Testis (tissue), 3 donors: ENCODE measurements around the gene TLX2. TPM values are rescaled to one million over a fixed set of nuclear protein-coding genes. Genes with fewer than 3 reads are reported as not detected.

Source experiments
- DNase-seq: peaks from one replicate; pipeline ENCODE4 v3.0.0-alpha.2; 2019
- H3K27ac ChIP-seq, 2 donors: fragments of 200-600 bp; sonication (generic); one replicate each; pipeline ENCODE4 v1.5.1; 2019
- H3K27me3 ChIP-seq: fragments of 200-600 bp; sonication (generic); one replicate; pipeline ENCODE4 v1.5.1; 2019
- H3K36me3 ChIP-seq: fragments of 200-600 bp; sonication (generic); one replicate; pipeline ENCODE4 v1.5.1; 2017; ENCODE audit warnings: low read depth; ENCODE audit errors: missing control alignments
- H3K4me1 ChIP-seq: fragments of 200-600 bp; sonication (generic); one replicate; pipeline ENCODE4 v1.5.1; 2019
- H3K4me3 ChIP-seq, 2 donors: fragments of 200-600 bp; sonication (generic); one replicate each; pipeline ENCODE4 v1.5.1; 2017 to 2019
- H3K9me3 ChIP-seq: fragments of 200-600 bp; sonication (generic); one replicate; pipeline ENCODE4 v1.5.1; 2017
- POLR2A ChIP-seq: fragments of 450-650 bp; IDR thresholded peaks from one replicate; pipeline ENCODE4 v1.6.1; 2017; ENCODE audit warnings: antibody characterized with exemption, mild to moderate bottlenecking, moderate library complexity
- WGBS, 2 donors: methylation state at CpG; one replicate each; pipeline ENCODE4 v1.1.5; 2018; 5-methylcytosine and 5-hydroxymethylcytosine counted together
- intact Hi-C: fragments of 100-400 bp; cut with DNase I; formaldehyde crosslinking; loops from one replicate; pipeline ENCODE4 v1.15.1; 2023; ENCODE audit warnings: low total_unique reads
- polyA plus RNA-seq: library from polyadenylated mRNA; stranded (reverse); fragments of 350-450 nt; fragmentation: Illumina TruSeq; extraction: RNeasy Lipid Tissue Mini Kit (QIAGEN cat#74804); gene quantifications from one replicate; pipeline ENCODE4 v1.2.3, GENCODE V29; 2014; ENCODE audit warnings: low read depth, low replicate concordance; ENCODE audit not compliant: insufficient read depth
- total RNA-seq, 2 donors: library from RNA; depleted of rRNA; stranded (reverse); fragments of >200 nt; gene quantifications; one replicate each; pipeline ENCODE4 v1.2.3, GENCODE V29; 2016
- TF ChIP-seq, protein P1 (sequence below), 3 experiments: fragments of 450-650 bp in 2 of 3; fragments of 200-600 bp in 1 of 3; sonication (generic) in 1 of 3; IDR thresholded peaks; one replicate each; pipeline ENCODE4 v1.5.1; 2016 to 2019; ENCODE audit warnings: antibody characterized with exemption in 3 of 3, mild to moderate bottlenecking in 2 of 3, moderate library complexity in 1 of 3

Gene TLX2
- total and polyA plus RNA-seq, 3 donors from 2014 or later, result 1.1 to 4.5 (median 1.3) TPM

- Histone ChIP-seq H3K9me3 (no peaks in the 10 kb centered on the region), H3K4me1 (peaks cover 18% of the 10 kb centered on the region), H3K4me3 (peak overlapping the region; percentile 39 to 51), H3K27me3 (no peaks in the 10 kb centered on the region), H3K27ac (no peak overlapping the region), H3K36me3 (peaks cover 4% of the 10 kb centered on the region)
- DNase-seq, result no peak
- TF ChIP-seq POLR2A, result no peak
- TF ChIP-seq, protein P1, sequence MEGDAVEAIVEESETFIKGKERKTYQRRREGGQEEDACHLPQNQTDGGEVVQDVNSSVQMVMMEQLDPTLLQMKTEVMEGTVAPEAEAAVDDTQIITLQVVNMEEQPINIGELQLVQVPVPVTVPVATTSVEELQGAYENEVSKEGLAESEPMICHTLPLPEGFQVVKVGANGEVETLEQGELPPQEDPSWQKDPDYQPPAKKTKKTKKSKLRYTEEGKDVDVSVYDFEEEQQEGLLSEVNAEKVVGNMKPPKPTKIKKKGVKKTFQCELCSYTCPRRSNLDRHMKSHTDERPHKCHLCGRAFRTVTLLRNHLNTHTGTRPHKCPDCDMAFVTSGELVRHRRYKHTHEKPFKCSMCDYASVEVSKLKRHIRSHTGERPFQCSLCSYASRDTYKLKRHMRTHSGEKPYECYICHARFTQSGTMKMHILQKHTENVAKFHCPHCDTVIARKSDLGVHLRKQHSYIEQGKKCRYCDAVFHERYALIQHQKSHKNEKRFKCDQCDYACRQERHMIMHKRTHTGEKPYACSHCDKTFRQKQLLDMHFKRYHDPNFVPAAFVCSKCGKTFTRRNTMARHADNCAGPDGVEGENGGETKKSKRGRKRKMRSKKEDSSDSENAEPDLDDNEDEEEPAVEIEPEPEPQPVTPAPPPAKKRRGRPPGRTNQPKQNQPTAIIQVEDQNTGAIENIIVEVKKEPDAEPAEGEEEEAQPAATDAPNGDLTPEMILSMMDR (IDR thresholded peaks at IDR 0.05), result no peak
- WGBS, 2 donors, result 12 to 13% methylated on average over 31 to 32 of the region's 32 CpGs
- intact Hi-C loops, result no loop called here
Observed at GRCh38 chr2:74502147-74502719, 12.0 kb upstream of the TLX2 start.

DNA sequence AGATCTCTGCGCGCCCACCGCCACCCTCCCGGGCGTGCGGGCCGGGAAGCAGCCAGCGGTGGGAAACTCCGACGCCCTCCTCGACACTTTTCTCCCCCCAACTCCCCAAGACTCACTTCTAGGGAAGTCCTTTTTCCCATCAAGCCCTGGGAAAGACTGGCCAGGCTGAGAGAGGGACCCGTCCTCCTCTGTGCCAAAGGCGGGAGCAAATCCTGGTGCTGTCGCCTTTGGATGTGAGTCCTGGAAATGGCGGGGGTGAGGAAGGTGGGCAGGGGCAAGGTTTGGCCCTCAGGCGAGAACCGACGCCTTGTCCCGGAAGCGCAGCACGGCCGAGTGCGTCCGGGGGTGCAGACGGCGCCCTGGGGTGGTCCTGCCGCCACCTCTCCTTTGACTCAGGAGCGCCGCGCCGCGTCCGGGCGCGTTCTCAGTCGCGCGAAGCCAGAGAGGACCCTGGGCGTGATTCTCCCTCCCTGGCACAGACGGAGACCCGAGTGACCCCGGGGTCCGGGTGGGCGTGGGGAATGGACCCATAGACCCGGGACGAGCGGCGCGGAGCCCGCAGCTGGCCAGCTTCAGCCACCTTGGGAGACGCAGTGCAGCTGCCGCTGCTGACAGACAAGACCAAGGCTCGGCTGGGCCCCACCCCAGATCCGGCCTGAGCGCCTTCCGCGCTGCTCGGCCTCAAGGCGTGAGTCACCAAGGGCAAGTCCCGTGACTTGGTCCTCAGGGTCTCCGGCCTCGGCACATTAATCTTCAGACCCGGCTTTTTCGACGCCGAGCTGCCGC lies 11.3 kb upstream of the TLX2 start:
- no peaks in the 10 kb centered on the region for H3K27me3 ChIP-seq
- H3K27ac ChIP-seq, result no peak overlapping the region
- H3K4me3 ChIP-seq, result peak overlapping the region; percentile 39 to 51
- peaks cover 13% of the 10 kb centered on the region for H3K4me1 ChIP-seq
- no peaks in the 10 kb centered on the region for H3K9me3 ChIP-seq
- 1 to 3% methylated on average over 20 to 65 of the region's 67 CpGs for WGBS, 2 donors
- peaks cover 4% of the 10 kb centered on the region for H3K36me3 ChIP-seq
- intact Hi-C loops, result no loop called here
- peak; percentile 64 for DNase-seq
- no peak for TF ChIP-seq POLR2A
- TF ChIP-seq, protein P1 (IDR thresholded peaks at IDR 0.05), result no peak

DNA sequence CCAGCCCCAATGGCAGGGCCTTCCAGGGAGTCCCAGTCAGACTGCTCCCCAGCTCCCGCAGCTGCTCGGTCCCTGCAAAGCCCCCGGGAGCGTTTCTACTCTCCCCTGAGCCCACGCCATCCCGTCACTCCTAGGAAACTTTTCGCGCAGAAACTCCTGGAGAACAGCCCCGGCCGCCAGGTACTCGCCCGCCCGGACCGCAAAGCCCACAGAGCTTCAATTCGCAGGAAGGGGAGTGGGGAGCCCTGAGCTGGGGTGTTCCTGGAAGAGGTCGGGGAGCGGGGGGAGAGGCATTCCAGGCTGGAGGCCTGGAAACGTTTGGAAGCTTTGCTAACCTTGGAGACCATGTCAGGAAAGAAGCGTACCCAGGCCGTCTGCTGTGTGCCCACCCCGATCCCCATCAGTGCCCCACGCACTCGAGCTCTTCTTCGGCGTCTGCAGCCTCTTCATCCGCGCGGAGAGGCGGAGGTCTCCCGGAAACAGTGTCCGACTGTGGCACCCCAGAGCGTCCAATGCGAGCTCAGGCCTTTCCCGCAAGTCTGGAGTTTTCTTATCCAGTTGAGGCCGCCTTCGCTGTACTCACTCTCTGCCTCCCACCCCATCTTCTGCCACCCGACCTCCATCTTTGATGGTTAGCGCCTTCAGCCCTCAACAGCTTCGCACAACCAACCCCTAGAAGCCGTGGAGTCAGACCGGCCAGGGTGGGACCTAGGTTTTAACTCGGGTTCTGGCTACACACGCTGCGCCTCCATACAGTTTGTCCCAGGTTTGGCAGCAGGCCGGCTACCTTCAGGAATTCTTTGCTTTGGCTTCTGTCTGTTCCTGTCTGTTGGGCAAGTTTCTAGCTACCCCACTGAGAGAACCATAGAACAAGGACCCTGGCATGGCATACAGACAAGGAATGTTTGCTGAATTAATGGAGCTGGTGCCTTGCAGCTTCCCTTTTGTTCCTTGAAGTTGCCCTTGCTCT lies 10.5 kb upstream of the TLX2 start:
- intact Hi-C loops, result no loop called here
- Histone ChIP-seq H3K36me3 (peaks cover 4% of the 10 kb centered on the region), H3K27me3 (no peaks in the 10 kb centered on the region), H3K27ac (no peak overlapping the region), H3K9me3 (no peaks in the 10 kb centered on the region), H3K4me3 (peak overlapping the region; percentile 39 to 51), H3K4me1 (peaks cover 14% of the 10 kb centered on the region)
- 47 to 51% methylated on average over 21 to 45 of the region's 45 CpGs for whole genome bisulfite sequencing, 2 donors
- TF ChIP-seq, protein P1 (IDR thresholded peaks at IDR 0.05), result no peak
- TF ChIP-seq POLR2A, result no peak
- DNase-seq, result no peak

GRCh38 chr2:74504591-74504990 lies 9.7 kb upstream of the TLX2 start:
- H3K27ac ChIP-seq, result no peak overlapping the region
- intact Hi-C loops, result no loop called here
- no peaks in the 10 kb centered on the region for H3K27me3 ChIP-seq
- peaks cover 4% of the 10 kb centered on the region for H3K36me3 ChIP-seq
- H3K4me1 ChIP-seq, result peaks cover 7% of the 10 kb centered on the region
- H3K4me3 ChIP-seq, result no peak overlapping the region
- H3K9me3 ChIP-seq, result no peaks in the 10 kb centered on the region
- DNase-seq, result no peak
- TF ChIP-seq POLR2A, result no peak
- TF ChIP-seq, protein P1 (IDR thresholded peaks at IDR 0.05), result no peak
- 87 to 88% methylated on average over 3 of the region's 3 CpGs for WGBS, 2 donors
